Testis (tissue), 3 donors: ENCODE measurements around the gene FOXL1. TPM values are rescaled to one million over a fixed set of nuclear protein-coding genes. Genes with fewer than 3 reads are reported as not detected.

Source experiments
- DNase-seq: peaks from one replicate; pipeline ENCODE4 v3.0.0-alpha.2; 2019
- H3K27ac ChIP-seq, 2 donors: fragments of 200-600 bp; sonication (generic); one replicate each; pipeline ENCODE4 v1.5.1; 2019
- H3K27me3 ChIP-seq: fragments of 200-600 bp; sonication (generic); one replicate; pipeline ENCODE4 v1.5.1; 2019
- H3K36me3 ChIP-seq: fragments of 200-600 bp; sonication (generic); one replicate; pipeline ENCODE4 v1.5.1; 2017; ENCODE audit warnings: low read depth; ENCODE audit errors: missing control alignments
- H3K4me1 ChIP-seq: fragments of 200-600 bp; sonication (generic); one replicate; pipeline ENCODE4 v1.5.1; 2019
- H3K4me3 ChIP-seq, 2 donors: fragments of 200-600 bp; sonication (generic); one replicate each; pipeline ENCODE4 v1.5.1; 2017 to 2019
- H3K9me3 ChIP-seq: fragments of 200-600 bp; sonication (generic); one replicate; pipeline ENCODE4 v1.5.1; 2017
- CTCF ChIP-seq, 3 experiments: fragments of 450-650 bp in 2 of 3; fragments of 200-600 bp in 1 of 3; sonication (generic) in 1 of 3; IDR thresholded peaks; one replicate each; pipeline ENCODE4 v1.5.1; 2016 to 2019; ENCODE audit warnings: antibody characterized with exemption in 3 of 3, mild to moderate bottlenecking in 2 of 3, moderate library complexity in 1 of 3
- POLR2A ChIP-seq: fragments of 450-650 bp; IDR thresholded peaks from one replicate; pipeline ENCODE4 v1.6.1; 2017; ENCODE audit warnings: antibody characterized with exemption, mild to moderate bottlenecking, moderate library complexity
- WGBS, 2 donors: methylation state at CpG; one replicate each; pipeline ENCODE4 v1.1.5; 2018; 5-methylcytosine and 5-hydroxymethylcytosine counted together
- intact Hi-C: fragments of 100-400 bp; cut with DNase I; formaldehyde crosslinking; loops from one replicate; pipeline ENCODE4 v1.15.1; 2023; ENCODE audit warnings: low total_unique reads
- polyA plus RNA-seq: library from polyadenylated mRNA; stranded (reverse); fragments of 350-450 nt; fragmentation: Illumina TruSeq; extraction: RNeasy Lipid Tissue Mini Kit (QIAGEN cat#74804); gene quantifications from one replicate; pipeline ENCODE4 v1.2.3, GENCODE V29; 2014; ENCODE audit warnings: low read depth, low replicate concordance; ENCODE audit not compliant: insufficient read depth
- total RNA-seq, 2 donors: library from RNA; depleted of rRNA; stranded (reverse); fragments of >200 nt; gene quantifications; one replicate each; pipeline ENCODE4 v1.2.3, GENCODE V29; 2016

The FOXL1 gene
- total and polyA plus RNA-seq, 3 donors from 2014 or later = 1.4 to 5.9 (median 4.6) TPM

GRCh38 chr16:86630471-86630870, 52.1 kb downstream of the FOXL1 start:
- Histone ChIP-seq H3K4me3 (no peak overlapping the region), H3K27ac (no peak overlapping the region), H3K4me1 (no peaks in the 10 kb centered on the region), H3K36me3 (no peaks in the 10 kb centered on the region), H3K27me3 (no peaks in the 10 kb centered on the region), H3K9me3 (no peaks in the 10 kb centered on the region)
- intact Hi-C loops = no loop called here
- WGBS, 2 donors = 80 to 98% methylated on average over 8 to 13 of the region's 13 CpGs
- TF ChIP-seq CTCF (IDR thresholded peaks at IDR 0.05) (no peak), POLR2A (no peak)
- DNase-seq = peak; percentile 25

DNA sequence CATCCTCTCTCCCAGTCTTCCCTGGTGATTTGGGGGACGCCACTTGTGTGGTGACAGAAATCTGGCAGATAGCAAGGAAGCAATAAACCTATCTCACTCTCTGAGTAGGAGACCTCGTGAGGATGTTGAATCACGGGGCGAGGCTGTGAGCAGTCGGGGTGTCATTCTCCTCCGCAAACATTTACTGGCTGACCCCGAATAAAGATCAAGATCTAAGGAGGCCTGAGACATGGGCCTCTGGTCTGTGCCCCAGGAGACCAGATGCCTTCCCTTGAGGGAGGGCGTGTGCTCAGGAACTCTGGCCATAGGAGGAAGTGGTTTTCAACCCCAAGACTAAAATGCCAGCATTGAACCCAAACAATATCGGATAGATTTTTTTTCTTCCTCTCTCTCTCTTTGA, 53.1 kb downstream of the FOXL1 start:
- no peak for TF ChIP-seq POLR2A
- TF ChIP-seq CTCF (IDR thresholded peaks at IDR 0.05) = no peak
- H3K9me3 ChIP-seq = no peaks in the 10 kb centered on the region
- WGBS, 2 donors = 81% methylated on average over 9 of the region's 9 CpGs
- H3K27me3 ChIP-seq = no peaks in the 10 kb centered on the region
- H3K36me3 ChIP-seq = no peaks in the 10 kb centered on the region
- H3K4me1 ChIP-seq = no peaks in the 10 kb centered on the region
- no peak overlapping the region for H3K4me3 ChIP-seq
- DNase-seq = no peak
- intact Hi-C loops = no loop called here
- no peak overlapping the region for H3K27ac ChIP-seq

Other genes with a start within 250 kb of the FOXL1 start
- 1 to 10 TPM; 2.0 to 2.8 TPM for gene FOXF1, start 68.0 kb upstream of the FOXL1 start, total RNA-seq
- 0.91 TPM for gene FOXF1, start 68.0 kb upstream of the FOXL1 start, polyA plus RNA-seq
- gene MTHFSD, start 23.3 kb upstream of the FOXL1 start, total RNA-seq = 10 to 100 TPM; 45.0 to 55.6 TPM
- 42.2 TPM for gene MTHFSD, start 23.3 kb upstream of the FOXL1 start, polyA plus RNA-seq
- gene FOXC2, start 11.7 kb upstream of the FOXL1 start, total RNA-seq = 10 to 100 TPM in 1 of 2 donors, 1 to 10 TPM in 1; 7.6 to 11.2 TPM
- gene FOXC2, start 11.7 kb upstream of the FOXL1 start, polyA plus RNA-seq = 3.9 TPM